D721Med (cell line): Measurements from ENCODE around the gene IFT122.

Experiments
- DNase-seq: peaks from one replicate; pipeline ENCODE4 v3.0.0; 2011; ENCODE audit warnings: low spot score; ENCODE audit not compliant: insufficient read length
- FAIRE-seq: peaks from 2 replicates; lab custom pipeline; 2011; peaks lifted over from hg19 to GRCh38; lab: Jason Lieb, UNC
- CTCF ChIP-seq: IDR thresholded peaks from 2 replicates; pipeline ENCODE4 v1.5.1; 2012; ENCODE audit warnings: mild to moderate bottlenecking, control low read depth; ENCODE audit not compliant: insufficient read depth; ENCODE audit errors: missing control alignments

The IFT122 gene

GRCh38 chr3:129560911-129561594 lies 121.0 kb downstream of the IFT122 start:
- FAIRE-seq: no peak
- no peak for DNase-seq
- TF ChIP-seq CTCF: no peak

GRCh38 chr3:129561619-129562248 lies 121.7 kb downstream of the IFT122 start:
- DNase-seq (no peak), FAIRE-seq (no peak)
- TF ChIP-seq CTCF: no peak

GRCh38 chr3:129562803-129563202 lies 122.8 kb downstream of the IFT122 start:
- FAIRE-seq (no peak), DNase-seq (no peak)
- TF ChIP-seq CTCF: no peak

GRCh38 chr3:129563332-129563731 lies 123.3 kb downstream of the IFT122 start:
- no peak for TF ChIP-seq CTCF
- FAIRE-seq (no peak), DNase-seq (no peak)

GRCh38 chr3:129563850-129564535 lies 124.0 kb downstream of the IFT122 start:
- DNase-seq (no peak), FAIRE-seq (no peak)
- TF ChIP-seq CTCF: no peak

- FAIRE-seq (no peak), DNase-seq (no peak)
- TF ChIP-seq CTCF: no peak
These were observed 125.1 kb downstream of the IFT122 start for GRCh38 chr3:129564981-129565644.
